Eye (tissue), 1 donor: ENCODE measurements around the gene PLA2G4F.
A peak's percentile ranks its signal among the peaks of the same experiment; 100 is the strongest.

Source experiments
- DNase-seq: peaks from one replicate; pipeline ENCODE4 v3.0.0-alpha.2; 2015

PLA2G4F gene

GRCh38 chr15:42145546-42146455 lies 10.6 kb downstream of the PLA2G4F start:
- no peak for DNase-seq

DNA sequence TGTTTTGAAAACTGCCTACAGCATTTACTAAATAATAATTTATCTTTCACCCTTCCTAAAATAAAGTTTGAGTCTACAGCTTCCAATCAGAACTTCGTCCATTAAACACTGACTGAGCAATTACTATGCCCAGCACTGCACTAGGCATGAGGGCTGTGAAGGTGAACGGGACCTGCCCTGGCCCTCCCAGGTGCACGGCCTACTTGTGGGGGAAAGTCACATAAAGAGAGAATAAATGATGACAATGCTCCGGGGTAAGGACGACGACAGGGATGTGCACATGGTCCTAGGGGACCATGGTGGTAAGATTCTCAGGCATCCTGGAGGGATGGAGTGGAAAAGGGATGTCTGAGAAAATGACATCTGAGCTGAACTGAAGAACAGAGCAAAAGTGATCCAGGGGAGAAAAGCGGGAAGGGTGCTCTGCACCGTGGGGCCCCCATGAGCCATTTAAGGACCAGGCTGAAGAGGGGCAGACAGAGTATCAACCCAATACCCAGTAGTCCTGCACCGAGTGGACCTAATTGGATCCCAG lies 11.5 kb downstream of the PLA2G4F start:
- DNase-seq: no peak

DNA sequence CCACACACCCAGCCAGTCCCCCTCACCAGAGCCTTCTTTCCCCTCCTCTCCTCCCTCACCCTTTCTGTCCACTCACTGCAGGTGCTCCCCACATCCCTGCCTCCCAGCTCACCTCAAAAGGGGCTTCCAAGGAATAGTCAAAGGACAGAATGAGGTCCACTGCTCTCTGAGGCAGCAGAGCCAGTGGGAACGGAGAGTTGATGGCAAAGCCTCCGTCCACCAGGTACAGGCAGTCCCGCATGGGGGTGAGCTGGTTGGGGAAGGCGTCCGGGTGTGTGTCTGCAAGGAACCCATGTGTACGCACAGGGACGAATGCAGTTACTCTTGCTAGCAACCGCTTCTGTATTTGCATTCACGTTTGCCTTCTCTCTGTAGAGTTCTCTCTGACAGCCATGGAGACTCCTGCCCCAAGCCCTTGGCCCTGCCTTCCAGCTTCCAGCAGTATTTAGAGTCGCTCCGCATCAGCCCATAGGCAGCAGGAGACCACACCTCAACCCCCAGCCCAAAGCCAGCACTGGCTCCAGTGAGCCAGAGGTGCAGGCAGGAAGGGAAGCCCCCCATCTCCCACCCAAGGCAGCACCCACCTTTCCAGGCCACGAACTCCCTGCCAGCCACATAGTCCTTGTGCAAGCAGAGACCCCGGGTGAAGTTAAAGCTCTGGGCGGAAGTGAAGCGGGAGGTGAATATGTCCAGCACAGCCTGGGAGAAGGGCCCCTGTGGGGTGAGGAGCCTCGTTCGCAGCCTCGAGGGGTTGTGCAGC lies 12.4 kb downstream of the PLA2G4F start:
- DNase-seq: no peak

DNA sequence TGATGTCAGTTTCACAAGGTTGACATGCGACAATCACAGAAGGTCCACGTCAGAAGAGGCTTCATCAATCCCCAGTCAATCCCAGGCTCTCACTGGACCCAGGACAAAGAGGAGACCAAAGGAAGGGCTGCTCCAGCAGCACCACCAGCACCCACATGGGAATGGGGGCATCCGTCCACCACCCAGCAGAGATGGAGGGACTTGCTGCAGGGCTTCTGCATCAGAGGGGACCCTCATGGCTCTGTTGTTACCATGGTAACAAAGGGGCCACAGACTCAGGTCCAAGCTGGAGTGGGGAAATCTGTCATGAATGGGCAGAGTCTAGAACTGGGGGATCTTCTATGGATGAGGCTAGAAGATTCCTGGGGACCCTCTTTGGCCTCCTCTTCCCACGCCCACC lies 13.1 kb downstream of the PLA2G4F start:
- DNase-seq: no peak

DNA sequence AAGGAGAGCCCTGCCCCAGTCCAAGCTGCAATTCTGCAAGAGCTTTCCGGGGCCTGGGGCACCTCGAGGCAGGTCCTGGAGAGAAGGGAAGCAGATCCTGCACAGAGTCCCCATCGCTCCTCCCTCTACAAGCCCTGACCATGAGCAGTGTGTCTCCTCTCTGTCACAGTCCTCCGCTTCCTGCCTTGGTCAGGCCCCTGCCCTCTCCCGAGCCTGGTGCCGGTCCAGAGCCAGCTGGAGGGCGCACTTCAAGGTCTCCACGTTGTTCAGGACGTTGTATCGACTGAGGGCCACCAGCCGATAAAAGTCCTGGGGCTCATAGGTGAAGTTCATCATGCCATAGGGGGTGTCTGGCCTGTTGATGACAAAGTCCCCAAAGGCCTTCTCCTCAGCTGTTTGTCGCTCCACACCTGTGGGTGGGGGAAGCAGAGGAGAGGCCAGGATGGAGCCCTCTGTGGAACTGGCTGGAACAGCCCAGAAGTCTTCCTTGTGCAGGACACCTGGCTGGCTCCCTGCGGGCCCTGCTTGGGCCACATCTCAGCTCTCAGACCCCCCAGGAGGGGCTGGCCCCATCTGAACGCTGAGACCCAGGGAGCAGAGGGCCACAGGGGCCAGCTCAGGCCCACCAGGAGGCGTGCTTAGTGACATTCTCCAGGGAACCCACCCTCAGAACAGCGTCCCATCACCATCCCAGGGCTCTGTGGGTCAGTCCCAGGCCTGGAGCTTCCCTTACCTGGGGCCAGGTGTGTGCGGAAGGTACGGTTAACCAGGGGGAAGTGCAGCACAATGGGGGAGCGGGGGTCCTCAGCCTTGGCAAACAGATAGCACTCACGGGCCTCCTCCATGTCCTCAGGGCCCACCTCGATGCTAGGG lies 14.4 kb downstream of the PLA2G4F start:
- no peak for DNase-seq

DNA sequence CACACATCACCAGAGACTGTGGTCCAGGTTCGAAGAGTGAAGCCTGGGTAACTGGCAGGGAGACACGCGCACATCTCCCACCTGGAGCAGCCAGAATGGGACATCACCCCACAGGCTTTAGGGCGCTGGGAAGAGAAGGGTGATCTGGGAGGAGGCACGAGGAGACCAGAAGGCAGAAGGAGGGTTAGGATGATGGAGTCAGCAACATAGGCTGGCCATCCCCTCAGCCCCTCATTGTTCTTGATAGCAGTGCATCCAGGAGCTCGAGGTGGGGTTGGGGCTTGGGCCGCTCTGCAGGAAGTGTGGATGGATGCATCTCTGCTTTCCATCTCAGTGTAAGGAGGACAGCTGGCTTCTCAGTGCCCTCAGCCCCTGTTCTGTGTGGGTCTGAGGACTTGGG lies 15.2 kb downstream of the PLA2G4F start:
- no peak for DNase-seq

GRCh38 chr15:42140383-42141070 lies 15.9 kb downstream of the PLA2G4F start:
- DNase-seq: no peak

DNA sequence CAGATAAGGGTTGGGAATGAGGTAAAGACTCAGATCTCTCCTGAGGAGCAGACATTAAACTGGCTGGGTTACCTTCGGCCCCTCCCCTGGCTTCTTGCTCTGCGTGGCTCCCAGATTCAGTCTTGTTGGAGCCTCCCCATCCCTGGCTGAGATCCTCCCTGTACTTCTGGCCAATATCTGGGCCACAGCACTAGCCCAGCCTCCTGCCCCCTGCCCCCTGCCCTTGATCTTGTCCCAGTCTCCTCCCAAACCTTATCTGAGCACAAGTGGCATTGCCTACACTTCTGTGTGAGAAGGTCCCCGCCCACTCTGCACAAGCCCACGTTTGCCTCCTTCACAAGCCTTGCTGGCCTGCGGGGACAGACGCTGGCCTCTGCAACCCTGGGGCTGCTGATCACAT lies 16.8 kb downstream of the PLA2G4F start:
- no peak for DNase-seq

GRCh38 chr15:42138968-42139386 lies 17.5 kb downstream of the PLA2G4F start:
- DNase-seq: no peak

DNA sequence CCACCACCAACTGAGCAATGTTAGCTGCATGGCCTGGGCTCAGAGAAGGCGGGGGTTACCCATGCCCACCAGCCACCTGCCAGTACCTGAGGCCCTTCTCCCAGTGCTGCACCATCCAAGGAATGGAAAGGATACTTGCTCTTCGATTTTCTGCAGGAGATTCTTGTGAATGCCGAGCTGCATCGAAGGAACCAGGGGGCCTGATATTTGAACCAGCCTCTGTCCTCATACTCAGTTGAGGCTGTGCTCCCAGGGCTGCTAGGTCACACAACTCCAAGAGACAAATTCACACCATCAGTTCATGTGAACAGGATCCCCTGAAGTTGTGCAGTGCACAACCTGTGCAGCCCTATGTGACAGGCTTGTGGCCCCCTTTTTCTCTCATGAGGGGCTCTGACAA lies 18.0 kb downstream of the PLA2G4F start:
- DNase-seq: no peak

DNA sequence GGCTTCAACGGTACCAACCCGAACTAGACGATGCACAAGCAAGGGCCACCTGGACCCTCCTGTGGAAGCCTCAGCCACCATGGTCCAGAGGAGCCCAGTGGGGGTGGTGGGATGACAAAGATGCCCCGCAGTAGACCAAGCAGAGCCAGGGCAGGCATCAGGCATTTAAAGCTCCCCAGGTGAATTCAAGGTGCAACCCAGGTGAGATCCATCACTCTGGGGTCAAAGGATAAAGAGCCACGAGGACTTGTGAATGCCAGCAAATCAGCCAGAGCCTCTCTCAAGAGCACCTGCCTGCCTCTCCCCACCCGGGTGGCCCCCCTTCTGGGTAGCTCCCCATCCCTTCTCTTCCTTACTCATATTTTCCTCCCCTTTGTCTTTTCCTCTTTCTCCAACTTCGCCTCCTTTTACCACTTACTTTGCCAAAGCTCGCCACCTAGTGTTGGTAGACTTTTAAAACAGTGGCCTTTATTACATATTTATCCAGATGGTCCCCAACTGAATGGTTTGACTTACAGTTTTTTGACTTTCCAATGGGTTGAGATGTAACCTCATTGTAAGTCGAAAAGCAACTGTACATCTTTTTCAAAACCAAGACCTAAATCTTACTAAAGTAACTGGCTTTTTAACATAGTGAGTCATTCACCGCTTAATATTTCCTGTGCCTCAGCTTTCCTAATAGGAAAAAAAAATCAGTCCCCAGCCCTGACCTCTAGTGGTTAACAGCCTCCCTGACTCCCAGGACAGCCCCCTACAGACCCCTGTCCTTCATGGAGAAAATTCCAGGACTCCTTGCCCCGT lies 18.8 kb downstream of the PLA2G4F start:
- peak; percentile 85 for DNase-seq

DNA sequence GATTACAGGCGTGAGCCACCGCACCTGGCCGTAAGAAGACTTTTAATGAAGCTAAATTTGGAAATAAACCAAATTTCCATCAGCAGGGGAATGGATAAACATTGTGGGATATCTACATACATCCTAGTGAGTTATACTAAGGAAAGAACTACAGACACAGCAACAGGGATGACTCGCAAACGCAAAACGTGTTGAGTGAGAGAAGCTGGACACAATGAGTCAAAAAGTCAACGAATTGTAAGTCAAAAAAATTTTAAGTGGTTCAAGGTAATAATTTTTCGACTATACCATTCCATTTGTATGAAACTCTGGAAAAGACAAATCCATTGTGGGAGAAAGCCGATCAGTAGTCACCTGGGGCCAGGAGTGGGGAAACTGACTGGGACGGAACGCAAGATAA lies 19.9 kb downstream of the PLA2G4F start:
- no peak for DNase-seq

GRCh38 chr15:42135351-42135750 lies 21.1 kb downstream of the PLA2G4F start:
- DNase-seq: no peak

DNA sequence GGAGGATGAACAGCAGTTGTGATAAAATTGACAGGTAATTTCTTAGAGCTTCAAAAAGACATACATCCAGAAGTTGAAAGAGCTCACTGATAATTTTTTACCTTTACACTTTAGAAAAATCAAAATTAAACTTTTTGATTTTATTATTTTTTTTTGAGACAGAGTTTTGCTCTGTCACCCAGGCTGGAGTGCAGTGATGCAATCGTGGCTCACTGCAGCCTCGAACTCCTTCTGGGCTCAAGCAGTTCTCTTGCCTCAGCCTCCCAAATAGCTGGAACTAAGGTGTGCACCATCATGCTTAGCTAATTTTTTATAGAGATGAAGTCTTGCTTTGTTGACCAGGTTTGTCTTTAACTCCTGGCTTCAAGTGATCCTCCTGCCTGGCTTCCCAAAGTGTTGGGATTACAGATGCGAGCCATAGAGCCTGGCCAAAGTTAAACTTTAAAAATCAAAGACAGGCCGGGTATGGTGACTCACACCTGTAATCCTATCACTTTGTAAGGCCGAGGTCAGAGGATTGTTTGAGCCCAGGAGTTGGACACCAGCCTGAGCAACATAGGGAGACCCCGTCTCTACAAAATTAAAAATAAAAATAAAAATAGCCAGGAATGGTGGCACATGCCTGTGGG lies 21.7 kb downstream of the PLA2G4F start:
- DNase-seq: no peak

DNA sequence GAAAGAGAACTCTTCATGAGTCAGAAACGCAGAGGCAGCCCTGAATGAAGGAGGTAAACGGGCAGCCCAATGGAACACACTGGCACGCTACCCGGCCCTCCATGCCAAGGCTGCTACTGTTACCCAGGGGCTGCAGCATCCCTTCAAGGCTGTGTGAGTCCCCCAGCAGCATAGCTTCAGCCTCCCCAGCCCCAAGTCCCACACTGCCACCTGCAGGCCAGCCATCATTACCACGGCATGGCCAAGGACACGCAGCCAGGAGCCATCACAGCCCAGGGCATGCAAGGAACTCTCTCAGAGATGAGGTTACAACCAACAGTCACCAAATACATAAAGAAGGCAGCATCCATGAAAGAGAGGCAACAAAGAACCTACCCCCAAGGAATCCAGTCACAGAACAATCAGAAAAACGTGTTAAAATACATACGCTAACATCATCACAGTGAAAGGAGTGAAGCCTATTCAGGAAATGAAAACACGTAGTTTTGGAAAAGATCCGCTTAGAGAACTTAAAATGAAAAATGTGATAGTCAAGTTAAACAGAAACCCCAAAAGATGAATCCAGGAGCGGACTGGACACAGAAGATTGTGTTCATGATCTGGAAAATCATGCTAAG lies 22.4 kb downstream of the PLA2G4F start:
- DNase-seq: no peak

DNA sequence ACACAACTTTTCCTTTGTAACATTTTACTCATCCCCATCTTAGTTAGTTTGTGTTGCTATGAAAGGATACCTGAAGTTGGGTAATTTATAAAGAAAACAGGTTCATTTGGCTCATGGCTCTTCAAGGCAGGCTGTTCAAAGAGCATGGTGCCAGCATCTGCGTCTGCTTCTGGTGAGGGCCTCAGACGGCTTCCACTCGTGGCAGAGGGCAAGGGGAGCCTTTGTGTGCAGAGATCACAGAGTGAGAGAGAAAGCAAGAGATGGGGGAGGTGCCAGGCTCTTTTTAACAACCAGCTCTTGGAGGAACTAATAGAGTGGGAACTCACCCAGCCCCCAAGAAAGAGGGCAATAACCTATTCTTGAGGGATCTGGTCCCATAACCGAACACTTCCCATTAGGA lies 23.1 kb downstream of the PLA2G4F start:
- DNase-seq: no peak

DNA sequence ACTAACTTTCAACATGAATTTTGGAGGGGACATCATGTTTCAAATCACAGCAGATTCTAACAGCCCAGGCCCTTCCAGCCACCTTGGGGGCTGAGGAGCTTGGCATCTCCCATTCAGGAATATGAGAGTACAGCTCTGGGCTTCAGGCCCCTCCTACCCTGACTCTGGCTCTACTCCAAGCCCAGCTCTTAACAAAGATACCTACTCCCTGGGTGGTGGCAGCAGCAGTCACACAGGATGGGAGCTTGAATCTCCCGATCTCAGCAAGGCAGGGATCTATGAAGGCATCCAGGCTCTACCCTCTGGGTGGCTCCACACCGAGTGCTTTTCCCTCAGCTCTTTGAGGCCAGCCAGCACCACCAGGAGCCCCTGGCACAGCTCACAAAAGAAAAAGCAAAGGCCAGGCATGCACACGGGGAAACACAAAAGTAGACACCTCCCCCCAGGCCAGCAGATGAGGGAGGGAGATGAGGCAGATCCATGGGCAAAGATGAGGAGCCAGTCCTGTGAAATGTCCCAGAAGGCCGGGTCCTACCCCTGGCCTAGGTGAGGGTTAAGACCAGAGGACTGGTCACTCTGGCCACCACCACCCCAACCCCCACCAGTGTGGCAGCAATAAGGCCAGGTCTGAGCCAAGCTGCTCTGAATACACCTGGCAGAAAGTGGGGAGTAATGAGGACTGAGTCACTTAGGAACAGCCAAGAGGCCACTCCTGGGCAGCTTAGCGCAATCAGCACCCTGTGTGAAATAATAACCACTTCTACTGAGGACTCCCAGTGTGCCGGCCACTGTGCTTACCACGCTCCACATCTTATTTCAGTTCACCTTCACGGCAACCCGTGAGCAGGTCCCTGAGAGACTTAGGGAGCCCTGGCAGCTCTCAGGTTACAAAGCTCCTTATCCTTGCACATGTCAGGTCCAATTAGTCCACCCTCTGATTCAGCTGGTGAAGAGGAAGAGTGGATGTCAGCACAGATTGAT lies 24.3 kb downstream of the PLA2G4F start:
- DNase-seq: peak; percentile 74

GRCh38 chr15:42131006-42131405 lies 25.4 kb downstream of the PLA2G4F start:
- no peak for DNase-seq
